OCI-LY3 (cell line): ENCODE measurements around the gene DNAH11.

ENCODE experiments used
- EZH2phosphoT487 ChIP-seq: fragments of 200-600 bp; shearing (Covaris generic); IDR thresholded peaks from 2 replicates; pipeline ENCODE4 v1.6.1; 2018; ENCODE audit warnings: antibody characterized with exemption, mixed run types, low read depth
- TF ChIP-seq, protein P1 (sequence below): fragments of 200-600, 300-600 bp; sonication (generic); IDR thresholded peaks from 2 replicates; pipeline ENCODE4 v1.5.1; 2014; ENCODE audit warnings: antibody characterized with exemption, low read length, low read depth

DNA sequence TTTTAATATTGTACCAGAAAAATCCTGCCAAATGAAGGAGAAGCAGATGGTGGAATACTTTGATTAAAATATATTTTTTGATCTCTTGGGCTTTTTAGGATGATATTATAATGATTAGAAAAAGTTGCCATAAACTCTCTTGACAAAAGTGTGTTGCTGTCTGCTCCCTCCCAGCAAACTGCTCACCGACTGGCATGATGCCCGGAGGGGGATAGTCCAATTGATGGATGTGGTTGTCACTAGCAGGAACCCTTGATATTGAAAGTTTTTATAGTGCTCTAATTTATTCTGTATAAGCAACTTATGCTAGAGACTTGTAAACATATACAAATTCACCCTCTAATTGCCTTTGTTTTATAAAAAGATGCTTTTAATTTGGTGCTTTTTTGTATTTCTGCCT lies 114.0 kb downstream of the DNAH11 start:
- TF ChIP-seq, protein P1, sequence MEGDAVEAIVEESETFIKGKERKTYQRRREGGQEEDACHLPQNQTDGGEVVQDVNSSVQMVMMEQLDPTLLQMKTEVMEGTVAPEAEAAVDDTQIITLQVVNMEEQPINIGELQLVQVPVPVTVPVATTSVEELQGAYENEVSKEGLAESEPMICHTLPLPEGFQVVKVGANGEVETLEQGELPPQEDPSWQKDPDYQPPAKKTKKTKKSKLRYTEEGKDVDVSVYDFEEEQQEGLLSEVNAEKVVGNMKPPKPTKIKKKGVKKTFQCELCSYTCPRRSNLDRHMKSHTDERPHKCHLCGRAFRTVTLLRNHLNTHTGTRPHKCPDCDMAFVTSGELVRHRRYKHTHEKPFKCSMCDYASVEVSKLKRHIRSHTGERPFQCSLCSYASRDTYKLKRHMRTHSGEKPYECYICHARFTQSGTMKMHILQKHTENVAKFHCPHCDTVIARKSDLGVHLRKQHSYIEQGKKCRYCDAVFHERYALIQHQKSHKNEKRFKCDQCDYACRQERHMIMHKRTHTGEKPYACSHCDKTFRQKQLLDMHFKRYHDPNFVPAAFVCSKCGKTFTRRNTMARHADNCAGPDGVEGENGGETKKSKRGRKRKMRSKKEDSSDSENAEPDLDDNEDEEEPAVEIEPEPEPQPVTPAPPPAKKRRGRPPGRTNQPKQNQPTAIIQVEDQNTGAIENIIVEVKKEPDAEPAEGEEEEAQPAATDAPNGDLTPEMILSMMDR = no peak
- TF ChIP-seq EZH2phosphoT487 = no peak
